UCSD-AML1 (cell line): ENCODE data around the gene HGS.
"Not testable (repeated sequence)": the region's sequence is repeated elsewhere in the genome, so short reads cannot be mapped to it uniquely, and the experiment has no call there.

Experiments
- DNase-seq: peaks from one replicate; lab custom pipeline; 2025; ENCODE audit not compliant: unreplicated experiment; lab: John Stamatoyannopoulos, UW

HGS gene

DNA sequence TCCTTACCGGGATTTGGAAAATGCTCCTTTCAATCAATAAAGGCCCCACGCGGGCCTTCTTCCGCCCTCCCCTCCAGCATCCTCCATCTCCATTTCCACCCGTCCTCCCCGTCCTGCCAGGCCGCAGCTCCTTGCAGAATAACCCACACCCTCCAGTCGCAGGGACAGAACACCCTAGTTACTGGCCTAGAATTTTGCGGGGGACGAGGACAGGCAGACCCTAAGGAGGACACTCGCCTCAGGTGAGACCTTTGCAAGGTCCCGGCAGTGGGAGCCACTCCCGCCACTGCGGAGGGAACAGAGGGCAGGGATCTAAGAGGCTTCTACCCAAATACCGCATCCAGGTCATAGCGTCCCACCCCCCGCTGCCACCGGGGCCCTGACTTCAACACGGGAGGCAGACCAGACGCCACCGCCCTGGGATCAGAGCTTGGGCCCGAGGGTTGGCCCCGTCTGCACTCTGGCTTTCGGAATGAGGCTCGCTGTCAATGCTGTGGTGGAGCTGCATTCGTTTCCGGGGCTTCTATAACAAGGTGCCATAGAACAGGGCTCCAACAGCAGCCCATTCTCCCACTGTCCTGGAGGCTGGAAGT, 55.1 kb downstream of the HGS start:
- DNase-seq: no peak

DNA sequence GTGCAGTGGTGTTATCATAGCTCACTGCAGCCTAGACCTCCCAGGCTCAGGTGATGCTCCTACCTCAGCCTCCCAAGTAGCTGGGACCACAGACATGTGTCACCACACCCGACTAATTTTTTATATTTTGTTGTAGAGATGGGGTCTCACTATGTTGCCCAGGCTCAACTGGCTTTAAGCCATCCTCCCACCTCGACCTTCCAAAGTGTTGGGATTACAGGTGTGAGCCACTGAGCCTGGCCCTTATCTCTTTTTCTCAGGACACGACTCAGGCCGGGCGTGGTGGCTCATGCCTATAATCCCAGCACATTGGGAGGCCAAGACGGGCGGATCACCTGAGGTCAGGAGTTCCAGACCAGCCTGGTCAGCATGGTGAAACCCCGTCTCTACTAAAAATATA, 55.8 kb downstream of the HGS start:
- DNase-seq: not testable (repeated sequence)

DNA sequence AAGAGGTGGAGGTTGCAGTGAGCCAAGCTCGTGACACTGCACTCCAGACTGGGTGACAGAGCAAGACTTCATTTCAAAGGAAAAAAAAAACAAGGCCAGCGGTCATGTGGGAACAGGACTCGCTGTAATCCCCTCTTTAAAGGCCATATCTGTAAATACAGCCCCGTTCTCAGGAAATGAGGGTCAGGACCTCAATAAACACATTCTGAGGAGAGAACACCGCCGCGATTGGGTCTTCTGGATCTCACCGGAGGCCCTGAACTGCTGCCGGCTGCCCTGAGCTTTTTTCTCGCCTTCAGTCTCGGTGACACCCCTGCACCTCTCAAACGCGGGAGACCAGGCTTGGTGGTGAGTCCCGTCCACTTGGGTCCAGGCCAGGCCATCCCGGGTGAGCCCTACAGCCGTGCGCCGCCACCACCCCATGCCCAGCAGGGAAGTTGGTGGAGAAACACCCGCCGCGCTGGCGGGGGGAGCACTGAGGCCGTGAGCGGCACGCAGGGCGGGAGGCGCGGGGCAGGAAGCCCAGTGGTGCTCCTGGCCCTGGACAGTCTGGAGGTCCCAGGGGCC, 56.7 kb downstream of the HGS start:
- no peak for DNase-seq

DNA sequence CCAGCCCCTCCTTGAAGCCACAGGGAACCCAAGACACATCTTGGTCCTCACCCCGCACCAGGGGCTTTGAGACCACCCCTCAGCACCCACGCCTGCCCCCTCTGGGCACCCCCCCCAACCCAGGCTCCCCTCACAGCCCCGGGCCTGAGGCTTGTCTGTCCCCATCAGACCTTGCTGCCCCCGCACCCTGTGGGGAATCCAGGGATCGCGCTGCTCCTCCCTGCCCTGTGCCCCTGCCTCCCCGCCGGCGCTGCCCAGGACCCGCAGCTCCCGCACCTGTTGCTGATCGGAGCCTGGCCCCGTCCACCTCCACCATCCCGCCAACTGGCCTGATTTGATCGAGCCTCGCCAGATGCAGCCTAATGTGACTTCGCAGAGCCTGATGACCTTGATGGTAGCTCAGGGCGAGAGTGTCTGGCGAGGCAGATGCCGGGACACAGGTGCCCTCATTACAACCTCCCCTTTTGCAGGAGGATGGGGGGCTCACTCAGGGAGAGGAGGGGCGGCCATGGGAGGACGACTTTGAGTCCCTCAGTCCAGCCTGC, 57.3 kb downstream of the HGS start:
- DNase-seq: no peak

DNA sequence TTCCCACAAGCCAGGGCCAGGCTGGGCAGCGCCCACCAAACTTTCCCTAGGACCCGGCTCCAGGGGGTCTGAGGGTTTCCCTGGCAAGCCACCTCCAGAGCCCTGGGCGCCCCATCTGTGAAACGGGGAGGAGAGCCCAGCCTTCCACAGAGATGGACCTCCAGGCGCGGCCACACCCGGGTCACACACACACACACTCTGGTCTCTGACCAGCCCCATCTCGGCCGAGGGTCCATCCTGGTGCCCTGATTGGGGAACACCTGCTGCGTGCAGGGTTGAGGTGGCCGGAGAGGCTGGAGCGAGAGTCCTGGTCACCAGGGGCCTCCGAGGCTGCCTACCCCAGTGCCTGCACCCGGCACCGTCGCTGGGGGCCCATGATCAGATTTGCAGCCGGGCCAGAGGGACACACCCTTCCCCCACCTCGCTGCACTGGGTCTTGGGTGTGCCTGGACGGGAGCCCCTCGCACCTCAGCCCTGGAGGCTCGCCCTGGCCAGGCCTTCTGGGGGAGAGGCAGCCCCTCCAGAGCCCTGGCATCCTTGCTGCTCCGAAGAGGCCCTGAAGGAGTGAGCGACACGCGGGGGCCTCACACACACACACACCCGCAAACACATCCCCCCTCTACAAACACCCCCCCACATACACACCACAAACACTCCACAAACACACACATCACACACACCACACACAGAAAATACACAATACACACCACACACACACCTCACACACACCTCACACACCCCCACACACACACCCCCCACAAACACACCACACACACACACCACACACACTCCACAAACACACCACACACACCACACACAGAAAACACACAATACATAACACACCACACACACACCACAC, 58.0 kb downstream of the HGS start:
- DNase-seq: no peak
